Hematopoietic multipotent progenitor cell treated with erythropoietin and hydrocortisone succinate and interleukin-3 and kit ligand, for 15 days (in vitro differentiated cells): ENCODE measurements around the gene ILF3.

Experiments used
- DNase-seq: peaks from one replicate; pipeline ENCODE4 v3.0.0-alpha.2; 2015; ENCODE audit warnings: low spot score

The ILF3 gene

DNA sequence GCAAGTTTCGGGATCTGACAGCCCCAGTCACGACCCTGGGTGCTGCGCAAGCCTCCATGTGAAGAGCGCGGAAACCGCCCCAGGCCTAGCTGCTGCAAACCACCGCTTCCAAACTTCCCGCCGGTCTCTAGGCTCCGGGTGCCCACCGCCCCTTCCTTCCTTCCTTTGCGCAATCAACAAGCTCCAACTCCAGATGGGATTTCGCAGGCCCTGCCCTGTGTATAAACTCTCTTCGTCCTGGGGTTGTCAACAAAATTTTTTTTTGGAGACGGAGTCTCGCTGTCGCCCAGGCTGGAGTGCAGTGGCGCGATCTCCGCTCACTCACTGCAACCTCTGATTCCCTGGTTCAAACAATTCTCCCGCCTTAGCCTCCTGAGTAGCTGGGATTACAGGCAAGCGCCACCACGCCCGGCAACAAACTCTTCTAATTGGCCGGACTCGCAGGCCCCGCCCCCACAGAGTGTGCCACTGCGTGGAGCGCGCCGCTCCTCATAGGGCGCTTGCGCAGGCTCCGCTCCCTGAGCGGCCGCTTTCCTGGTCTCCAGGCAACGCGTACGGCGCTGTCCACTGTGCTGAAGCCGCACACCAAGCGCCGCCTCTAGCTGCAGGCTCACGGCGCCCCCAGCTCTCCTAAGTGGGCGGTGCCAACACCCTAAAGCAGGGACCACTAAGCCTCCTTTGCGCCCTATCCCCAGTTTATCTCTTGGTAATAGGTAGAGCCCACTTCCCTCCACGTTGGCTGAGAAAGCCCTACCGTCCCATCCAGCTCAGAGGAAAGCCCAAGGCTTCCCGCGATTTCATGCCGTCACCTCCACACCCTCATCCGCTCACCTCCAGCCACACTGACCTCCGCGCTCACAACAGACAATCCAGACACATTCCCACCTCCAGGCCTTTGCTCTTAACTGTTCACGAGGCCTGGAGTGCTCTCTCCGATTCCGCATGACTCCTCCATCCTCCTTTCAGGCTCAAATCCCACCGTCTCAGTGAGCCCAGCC lies 41.6 kb downstream of the ILF3 start:
- peak; percentile 90 for DNase-seq

DNA sequence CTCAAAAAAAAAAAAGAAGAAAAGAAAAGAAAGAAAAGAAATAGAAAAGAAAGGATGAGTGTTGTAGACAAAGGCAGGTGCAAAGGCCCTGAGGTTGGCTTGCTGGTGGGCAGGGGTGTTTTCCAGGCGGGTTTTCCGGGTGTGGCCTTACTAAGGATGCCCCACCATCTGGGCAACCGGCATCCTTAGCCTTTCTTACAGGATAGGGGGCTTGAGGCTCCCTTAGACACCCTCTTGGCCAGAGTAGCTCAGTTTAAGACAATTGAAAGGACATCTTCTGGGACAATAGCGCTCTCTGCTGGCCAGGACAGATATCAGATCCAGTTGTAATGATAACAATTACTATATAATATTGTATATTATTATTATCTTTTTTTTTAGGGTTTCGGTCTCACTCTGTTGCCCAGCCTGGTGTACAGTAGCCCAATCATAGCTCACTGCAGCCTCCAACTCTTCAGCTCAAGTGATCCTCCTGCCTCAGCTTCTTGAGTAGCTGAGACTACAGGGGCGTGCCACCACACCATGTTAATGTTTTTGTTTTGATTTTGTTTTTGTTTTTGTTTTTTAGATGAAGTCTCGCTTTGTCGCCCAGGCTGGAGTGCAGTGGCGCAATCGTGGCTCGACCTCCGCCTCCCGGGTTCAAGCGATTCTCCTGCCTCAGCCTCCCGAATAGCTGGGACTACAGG lies 45.6 kb downstream of the ILF3 start:
- peak; percentile 77 for DNase-seq

DNA sequence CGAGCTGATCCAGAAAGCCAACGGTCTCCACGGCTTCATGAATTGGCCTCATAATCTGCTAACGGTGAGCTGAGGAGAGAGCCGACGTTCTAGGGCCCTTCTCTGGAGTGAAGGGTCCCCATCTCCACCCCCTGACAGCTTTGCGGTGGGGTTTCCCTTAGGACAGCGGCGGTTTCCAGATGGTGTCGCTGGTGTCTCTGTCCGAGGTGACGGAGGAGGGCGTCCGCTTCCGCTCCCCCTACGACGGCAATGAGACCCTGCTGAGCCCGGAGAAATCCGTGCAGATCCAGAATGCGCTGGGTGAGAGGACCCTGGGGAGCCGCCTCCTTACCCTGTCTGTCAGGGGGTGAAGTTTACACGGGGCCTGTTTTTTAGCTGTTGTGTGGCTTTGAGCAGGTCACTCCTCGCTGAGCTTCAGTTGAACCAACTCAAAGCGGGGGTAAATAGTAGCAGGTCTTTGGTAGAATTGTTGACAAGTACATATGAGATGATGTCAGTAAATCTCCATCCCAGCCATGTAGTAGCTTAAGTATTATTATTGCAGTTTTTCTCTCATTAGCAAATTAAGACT lies 47.9 kb downstream of the ILF3 start:
- DNase-seq, result no peak

DNA sequence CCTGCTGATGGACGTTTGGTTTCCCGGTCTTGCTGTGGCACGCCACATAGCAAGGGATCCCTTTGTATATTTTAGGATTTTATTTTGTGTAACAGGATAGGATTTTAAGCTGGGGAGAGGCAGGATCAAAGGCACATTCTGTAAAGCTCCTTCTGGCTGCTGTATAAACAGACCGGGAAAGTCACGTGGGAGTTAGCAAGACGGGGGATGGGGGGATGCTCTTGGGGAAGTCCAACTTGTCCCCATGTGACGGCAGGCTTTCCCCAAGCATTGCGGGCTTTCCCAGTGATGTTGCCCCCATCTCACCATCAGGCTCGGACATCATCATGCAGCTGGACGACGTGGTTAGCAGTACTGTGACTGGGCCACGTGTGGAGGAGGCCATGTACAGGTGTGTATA lies 52.8 kb downstream of the ILF3 start:
- no peak for DNase-seq

DNA sequence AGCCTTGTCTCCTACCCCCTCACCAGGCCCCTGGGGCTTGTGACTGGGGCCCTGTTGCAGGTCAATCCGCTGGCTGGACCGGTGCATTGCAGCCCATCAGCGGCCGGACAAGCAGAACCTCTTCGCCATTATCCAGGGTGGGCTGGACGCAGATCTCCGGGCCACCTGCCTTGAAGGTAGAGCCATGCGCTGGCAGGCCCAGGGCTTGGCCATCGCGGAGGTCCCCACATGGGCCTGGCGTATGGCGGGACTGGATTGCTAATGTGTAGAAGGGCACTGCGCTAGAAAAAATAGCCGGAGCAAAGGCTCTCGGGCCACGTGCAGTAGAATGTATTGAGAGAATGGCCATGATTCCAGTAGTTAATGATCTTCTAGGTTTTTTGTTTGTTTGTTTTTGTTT lies 53.3 kb downstream of the ILF3 start:
- no peak for DNase-seq

DNA sequence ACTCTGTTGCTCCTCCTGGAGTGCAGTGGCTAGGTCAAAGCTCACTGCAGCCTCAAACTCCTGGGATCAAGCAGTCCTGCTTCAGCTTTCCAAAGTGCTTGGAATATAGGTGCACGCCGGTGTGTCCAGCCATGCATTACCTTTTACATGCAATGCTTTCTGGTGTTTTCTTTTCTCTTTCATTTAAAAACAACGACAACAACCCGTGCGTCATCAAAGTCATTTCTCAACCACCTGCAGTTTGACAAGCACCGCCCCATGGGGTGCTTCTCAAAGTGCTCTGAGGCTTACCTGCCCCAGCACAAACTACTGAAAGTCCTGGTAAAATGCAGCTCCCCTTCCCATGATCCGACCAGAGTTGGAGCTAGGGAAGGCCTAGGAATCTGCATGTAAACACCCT lies 54.1 kb downstream of the ILF3 start:
- no peak for DNase-seq

DNA sequence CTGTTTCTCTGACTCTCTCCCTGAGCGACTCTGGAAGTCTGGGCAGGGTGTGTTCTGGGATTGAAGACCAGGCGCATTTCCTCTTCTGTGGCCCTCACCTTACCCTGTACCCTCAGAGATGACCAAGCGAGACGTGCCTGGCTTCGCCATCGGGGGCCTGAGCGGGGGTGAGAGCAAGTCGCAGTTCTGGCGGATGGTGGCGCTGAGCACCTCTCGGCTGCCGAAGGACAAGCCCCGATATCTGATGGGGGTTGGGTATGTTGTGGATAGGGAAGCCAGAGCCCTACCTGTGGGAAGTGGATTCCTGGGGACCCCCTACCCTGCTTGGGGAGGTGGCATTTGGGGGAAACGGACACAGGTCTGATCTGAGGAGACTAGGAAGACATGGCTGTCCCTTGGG lies 57.9 kb downstream of the ILF3 start:
- no peak for DNase-seq

DNA sequence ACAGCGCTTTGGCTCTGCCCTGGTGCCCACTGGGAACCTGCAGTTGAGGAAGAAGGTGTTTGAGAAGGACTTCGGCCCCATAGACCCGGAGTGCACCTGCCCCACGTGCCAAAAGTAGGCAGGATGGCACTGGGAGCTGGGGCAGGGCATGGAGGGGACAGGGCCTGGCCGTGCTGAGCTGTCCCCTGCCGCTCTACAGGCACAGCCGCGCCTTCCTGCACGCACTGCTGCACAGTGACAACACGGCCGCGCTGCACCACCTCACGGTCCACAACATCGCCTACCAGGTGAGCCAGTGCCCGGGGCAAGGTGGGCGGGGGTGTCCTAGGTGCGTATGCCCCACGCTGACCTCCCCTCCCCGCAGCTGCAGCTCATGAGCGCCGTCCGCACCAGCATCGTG lies 58.6 kb downstream of the ILF3 start:
- no peak for DNase-seq

DNA sequence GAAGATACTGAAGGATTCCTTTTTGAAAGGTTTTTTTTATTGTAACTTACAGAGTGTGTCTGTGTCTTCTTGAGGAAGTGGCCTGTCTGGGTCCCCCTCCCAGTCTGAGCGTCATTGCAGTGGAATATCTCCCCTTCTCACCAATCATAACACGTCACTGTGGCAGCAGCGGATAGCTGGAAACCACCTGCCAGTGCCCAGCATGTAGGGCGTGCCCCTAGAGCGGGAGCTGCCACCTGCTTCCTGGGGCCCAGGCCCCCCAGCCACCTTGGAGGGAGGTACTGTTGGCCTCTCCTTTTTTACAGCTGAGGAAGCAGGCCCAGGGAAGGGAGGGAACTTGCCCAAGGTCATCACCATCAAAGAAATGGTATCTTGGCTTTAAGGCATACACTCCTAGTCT lies 59.2 kb downstream of the ILF3 start:
- DNase-seq, result no peak

DNA sequence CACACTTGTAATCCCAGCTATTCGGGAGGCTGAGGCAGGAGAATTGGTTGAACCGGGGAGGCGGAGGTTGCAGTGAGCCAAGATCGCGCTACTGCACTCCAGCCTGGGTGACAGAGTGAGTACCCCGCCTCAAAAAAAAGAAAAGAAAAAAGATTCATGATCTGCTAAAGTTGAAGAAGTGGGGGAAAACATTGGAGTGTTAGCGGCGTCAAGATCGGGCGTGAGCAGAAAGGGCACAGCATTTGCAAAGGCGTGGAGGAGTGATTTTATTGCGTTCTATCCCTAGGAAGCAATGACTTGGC lies 62.9 kb downstream of the ILF3 start:
- no peak for DNase-seq

DNA sequence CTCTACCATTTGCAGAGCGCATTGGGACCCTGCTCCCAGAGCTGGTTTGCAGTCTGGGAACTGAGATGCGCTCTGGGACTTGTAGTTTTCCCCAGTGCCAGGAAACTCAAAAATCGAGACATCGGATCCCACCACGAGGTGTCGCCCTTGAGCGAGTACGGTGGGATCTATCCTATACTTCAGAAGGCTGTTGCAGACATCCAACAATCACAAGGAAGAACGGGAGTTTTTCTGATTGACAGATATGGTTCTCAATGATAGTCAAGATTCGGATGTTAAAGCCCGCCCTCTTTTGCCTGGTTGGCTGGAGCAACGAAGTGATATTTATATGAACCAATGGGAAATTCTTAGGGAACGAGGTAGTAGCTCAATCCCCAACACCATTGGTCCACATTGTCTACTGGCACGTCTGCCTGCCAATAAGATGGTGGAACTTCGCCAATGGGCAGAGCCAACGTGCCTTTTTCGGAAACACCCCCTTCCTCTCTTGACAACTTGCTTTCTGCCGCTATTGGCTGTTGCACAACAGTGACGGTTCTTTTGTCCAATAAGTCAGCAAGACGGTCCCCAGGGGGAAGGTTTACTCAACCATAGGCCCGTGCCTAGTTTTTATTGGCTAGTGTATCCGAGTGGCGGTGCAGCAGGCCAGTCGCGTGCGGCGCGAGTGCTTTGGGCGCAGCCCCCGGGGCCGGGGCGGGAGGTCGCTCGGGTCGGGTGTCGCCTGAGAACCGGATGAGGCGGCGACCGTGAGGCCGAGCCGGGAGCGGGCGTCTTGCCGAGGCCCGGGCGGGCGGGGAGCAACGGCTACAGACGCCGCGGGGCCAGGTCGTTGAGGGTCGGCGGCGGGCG lies 63.4 kb downstream of the ILF3 start, which contains the start of gene DNM2:
Gene DNM2, plus strand, starts transcription at position 724 of the 849 bp plus-strand sequence. CDS start 164 bp downstream, outside the sequence.
- DNase-seq, result peak; percentile 100

DNA sequence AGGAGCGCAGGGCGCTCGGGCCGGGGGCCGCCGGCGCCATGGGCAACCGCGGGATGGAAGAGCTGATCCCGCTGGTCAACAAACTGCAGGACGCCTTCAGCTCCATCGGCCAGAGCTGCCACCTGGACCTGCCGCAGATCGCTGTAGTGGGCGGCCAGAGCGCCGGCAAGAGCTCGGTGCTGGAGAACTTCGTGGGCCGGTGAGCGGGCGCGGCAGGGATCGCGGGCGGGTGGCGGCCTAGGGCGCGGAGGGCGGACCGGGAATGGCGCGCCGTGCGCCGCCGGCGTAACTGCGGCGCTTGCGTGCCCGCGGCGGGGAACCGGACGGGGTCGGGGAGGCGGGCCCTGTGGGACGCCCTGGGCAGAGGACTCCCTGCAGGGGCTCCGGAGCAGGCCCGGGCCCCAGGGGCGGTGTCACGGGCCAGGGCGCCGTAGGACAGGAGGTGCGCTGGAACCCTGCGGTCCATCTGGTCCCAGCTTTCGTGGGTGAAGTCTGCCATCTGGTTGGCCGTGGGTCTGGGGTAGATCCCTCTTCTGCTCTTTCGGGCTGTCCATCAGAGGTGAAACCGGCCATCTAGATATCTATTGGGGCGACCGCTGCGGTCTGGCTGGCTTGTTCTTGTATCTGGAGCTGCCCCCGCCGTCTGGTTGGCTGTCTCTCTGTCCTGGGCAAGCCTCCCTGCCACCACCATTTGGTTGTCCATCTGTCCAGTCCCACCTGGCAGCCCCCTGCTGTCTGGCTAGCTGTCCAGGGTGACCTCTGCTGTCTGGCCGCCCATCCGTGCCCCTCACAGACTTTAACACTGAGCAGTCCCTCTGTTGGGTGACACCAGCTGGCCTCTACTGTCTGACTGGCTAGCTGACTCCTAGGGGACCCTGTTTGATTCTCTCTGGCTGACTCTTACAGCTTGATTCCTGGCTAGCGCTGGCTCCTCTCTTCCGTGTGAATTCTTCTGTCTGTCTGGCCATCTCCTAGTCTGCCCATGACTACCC lies 64.4 kb downstream of the ILF3 start:
- peak; percentile 46 for DNase-seq

DNA sequence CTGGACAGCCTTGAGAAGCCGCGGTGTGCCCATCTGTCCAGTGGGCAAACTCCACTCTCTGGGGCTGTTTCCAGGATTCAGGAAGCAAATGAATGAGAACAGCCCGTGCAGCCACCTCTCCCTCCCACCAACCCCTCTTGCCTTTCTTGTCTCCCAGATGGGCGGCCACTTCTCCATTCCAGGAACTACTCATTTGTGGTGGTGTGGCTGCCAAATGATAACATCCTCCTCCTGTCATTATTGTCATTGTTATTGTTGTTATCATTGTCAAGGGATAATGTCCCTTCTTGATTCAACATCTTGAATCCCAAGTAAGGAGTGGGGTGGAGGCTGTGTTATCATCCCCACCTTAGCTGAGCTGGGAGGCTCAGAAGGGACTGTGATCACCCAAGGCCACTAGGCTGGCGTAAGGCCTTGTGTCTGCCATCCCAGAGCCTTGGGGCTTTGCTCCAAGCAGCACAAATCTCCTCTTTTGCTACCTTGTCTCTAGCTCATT lies 65.4 kb downstream of the ILF3 start:
- peak; percentile 54 for DNase-seq

DNA sequence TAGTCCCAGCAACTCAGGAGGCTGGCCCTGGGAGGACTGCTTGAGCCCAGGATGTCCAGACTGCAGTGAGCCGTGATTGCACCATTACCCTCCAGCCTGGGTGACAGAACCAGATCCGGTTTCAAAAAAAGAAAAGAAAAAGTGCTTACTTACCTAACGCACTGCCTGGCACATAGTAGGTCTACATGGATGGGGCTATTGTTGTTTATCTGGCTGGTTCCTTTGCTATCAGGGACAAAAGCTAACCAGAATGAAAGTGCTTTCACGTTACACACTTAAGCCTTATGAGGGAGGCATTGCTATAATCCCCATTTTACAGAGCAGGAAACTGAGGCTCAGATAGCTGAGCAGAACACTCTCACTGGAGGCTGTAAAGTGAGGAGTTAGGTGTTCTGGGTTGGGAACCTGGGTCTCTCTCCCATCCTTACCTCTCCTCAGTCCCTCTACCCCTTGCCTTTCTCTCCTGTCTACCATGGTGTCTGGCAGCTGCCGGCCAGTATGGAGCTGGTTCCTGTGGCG lies 66.5 kb downstream of the ILF3 start:
- no peak for DNase-seq

DNA sequence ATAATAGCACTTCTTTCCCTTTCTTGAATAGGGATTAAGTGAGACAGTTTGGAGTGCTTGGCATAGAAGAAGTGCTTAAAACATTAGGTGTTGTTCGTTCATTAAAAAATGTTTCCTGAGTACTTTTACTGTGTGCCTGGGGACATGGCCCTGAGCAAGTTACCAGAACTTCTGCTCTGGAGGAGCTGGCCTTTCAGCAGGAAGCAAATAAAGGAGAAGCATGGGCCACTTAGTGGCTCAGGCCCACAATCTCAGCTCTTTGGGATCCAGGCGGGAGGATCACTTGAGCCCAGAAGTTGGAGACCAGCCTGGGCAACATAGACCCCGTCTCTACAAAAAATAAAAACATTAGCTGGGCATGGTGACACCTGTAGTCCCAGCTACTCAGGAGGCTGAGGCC lies 69.4 kb downstream of the ILF3 start:
- no peak for DNase-seq

DNA sequence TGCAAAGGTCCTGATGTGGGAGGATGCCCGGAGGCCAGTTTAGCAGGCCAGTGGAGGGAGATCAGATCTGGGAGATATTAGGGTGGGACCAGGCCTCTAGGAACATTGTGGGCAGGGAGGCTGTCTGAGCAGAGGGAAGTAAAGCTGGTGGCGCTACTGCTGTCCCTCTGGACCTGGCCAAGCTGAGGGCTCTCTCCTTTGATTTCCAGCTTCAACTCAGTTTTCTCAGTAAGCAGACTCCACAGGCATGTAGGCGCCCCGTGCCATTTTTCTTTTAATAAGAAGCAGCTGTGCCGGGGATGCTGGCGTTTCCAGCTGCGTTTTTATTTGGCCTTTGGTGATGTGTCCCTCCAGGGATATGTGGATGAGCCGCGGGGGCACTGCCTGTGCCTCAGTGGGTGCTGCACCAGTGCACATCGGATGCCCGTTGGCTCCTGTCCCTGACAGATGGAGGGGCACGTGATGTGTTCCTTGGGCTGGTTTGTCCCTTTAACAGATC lies 70.5 kb downstream of the ILF3 start:
- no peak for DNase-seq

DNA sequence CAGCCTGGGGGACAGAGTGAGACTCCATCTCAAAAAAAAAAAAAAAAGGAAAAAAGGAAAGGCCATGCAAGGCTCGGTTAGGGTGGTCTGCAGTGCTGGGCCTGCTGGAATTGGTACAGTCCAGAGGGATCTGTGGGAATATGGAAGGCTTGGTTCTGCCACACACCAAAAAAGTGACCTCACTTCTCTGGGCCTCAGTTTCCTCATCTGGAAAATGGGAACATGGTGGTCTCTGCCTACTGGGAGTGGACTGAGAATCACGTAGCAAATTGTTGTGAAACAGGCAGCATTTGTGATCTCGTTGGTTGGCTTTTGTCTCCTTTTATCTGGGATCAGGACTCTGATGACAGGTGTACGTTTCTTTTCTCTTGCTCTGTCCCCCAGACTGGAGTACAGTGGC lies 71.3 kb downstream of the ILF3 start:
- DNase-seq, result no peak

DNA sequence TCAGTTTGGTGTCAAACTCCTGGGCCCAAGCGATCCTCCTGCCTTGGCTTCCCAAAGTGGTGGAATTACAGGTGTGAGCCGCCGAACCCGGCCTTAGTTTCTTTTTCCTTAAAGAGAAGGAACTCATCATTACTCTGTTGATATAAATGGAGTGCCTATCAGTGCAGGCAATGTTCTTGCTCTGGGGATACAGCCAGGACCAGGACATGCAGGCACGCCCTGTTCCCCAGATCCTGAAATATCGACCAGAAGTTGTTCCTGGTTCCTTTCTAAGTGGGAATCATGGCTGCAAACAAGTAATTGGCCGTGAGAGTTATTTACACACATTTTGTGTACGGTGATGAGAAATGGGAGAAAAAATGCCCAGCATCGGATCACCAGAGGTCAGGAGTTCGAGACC lies 72.1 kb downstream of the ILF3 start:
- DNase-seq, result no peak

DNA sequence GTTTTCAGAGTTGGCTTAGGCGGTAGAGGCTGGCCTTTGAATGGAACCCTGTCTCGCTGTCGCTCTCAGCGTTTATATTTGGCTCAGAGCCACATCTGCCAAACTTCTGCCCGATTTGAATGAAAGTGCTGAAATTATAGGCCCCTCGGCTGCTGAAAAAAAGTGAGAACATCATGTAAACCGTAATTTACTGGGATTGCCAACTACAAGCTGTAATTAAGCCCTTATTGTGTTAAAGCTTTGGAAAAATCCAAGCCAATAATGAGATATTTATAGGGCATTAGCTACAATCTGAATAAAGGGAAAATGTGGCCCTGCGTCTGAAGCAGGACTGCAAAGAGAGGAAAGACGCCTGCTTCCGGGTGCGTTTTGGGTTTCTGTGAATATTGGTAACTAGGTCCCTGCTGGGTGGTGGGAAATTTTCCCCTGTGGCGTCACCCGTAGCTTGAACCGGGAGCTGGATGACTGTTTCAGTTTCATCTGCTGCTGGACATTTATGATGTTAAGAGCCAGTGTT lies 73.6 kb downstream of the ILF3 start:
- no peak for DNase-seq

DNA sequence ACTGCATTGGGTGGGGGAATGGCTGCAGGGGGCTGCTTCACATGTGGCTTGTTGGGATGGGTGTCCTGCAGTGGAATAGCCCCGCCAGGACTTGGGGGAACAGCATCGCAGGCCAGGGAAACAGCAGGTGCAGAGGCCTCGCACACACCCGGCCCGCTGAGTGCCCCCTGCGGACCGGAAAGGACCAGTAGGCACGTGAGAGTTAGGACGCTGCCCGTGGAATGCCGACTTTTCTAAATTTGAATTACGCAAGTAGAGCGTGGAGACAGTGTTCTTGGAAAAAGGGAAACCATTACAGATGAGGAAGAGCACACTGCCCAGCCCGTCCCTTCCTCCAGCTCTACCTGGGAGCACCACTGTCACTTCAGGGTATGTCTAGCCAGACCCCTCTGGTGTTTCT lies 75.3 kb downstream of the ILF3 start:
- no peak for DNase-seq
